SH-SY5Y (cell line): ENCODE data around the gene FER.

ENCODE experiments used
- GATA2 ChIP-seq: IDR thresholded peaks from 2 replicates; pipeline ENCODE4 v1.6.1; 2011; ENCODE audit warnings: mild to moderate bottlenecking, low read depth, low read length
- GATA3 ChIP-seq: IDR thresholded peaks from 2 replicates; pipeline ENCODE4 v1.6.1; 2011; ENCODE audit warnings: low read depth, mild to moderate bottlenecking, low read length, moderate library complexity

DNA sequence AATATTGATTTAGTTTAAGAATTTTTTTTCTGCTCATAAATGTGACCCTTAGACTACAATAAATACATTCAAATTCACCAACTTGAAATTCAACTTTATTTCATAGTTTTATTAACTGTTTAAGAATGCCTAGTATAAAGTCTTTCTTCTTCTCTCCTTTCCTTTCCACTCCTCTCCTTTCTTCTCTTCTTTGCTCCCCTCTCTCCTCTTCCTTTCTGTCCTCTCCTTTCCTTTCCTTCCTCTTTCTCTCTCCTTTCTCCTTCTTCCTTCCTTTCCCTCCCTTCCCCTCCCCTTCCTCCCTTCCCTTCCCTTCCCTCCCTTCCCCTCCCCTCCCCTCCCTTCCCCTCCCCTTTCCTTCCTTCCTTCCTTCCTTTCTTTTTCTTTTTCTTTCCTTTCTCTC is 150.6 kb downstream of the FER start:
- TF ChIP-seq GATA2 (no peak), GATA3 (no peak)
